Measurements from ENCODE around the gene TRIM71.

- no peak for TF ChIP-seq CTCF (optimal IDR thresholded peaks at IDR 0.05 in 1 of 3, IDR thresholded peaks at IDR 0.05 in 1 of 3, conservative IDR thresholded peaks at IDR 0.05 in 1 of 3; ENCODE audit: extremely low read depth in 1 of 3, insufficient read depth in 2 of 3, low read length in 3 of 3)
- no peak for TF ChIP-seq EZH2 (IDR thresholded peaks at IDR 0.05; ENCODE audit: low read length)
Observed at GRCh38 chr3:32882189-32882588, 64.4 kb downstream of the TRIM71 start.

Data from keratinocyte (primary cell).